Central memory CD8-positive, alpha-beta T cell (primary cell): ENCODE data around the gene LEPROT.

Experiments used
- ATAC-seq: fragments of 150-1000 bp; cut with Tn5 transposase; replicated peaks from 2 replicates; pipeline ENCODE4 v1.10.0; 2022; ENCODE audit warnings: mild to moderate bottlenecking, moderate FRiP score, moderate number of reproducible peaks; ENCODE audit not compliant: poor library complexity, severe bottlenecking; ENCODE audit errors: extremely low read depth
- DNase-seq, 2 donors: peaks; one replicate each; pipeline ENCODE4 v3.0.0; 2021; ENCODE audit warnings: low spot score in 2 of 2
- H3K27ac Mint-ChIP-seq: one replicate; pipeline ENCODE4 v1.8.0; 2022; ENCODE audit warnings: low read depth, mild to moderate bottlenecking, moderate library complexity, mixed read lengths
- H3K27me3 Mint-ChIP-seq: one replicate; pipeline ENCODE4 v1.8.0; 2022; ENCODE audit warnings: mixed read lengths
- H3K36me3 Mint-ChIP-seq: one replicate; pipeline ENCODE4 v1.8.0; 2022; ENCODE audit warnings: mild to moderate bottlenecking, moderate library complexity, mixed read lengths; ENCODE audit not compliant: insufficient read depth
- H3K4me1 Mint-ChIP-seq: one replicate; pipeline ENCODE4 v1.8.0; 2022; ENCODE audit warnings: mixed read lengths
- H3K4me3 Mint-ChIP-seq: one replicate; pipeline ENCODE4 v1.8.0; 2022; ENCODE audit warnings: mild to moderate bottlenecking, moderate library complexity, mixed read lengths
- H3K9me3 Mint-ChIP-seq: one replicate; pipeline ENCODE4 v1.8.0; 2022; ENCODE audit warnings: mixed read lengths

LEPROT gene

DNA sequence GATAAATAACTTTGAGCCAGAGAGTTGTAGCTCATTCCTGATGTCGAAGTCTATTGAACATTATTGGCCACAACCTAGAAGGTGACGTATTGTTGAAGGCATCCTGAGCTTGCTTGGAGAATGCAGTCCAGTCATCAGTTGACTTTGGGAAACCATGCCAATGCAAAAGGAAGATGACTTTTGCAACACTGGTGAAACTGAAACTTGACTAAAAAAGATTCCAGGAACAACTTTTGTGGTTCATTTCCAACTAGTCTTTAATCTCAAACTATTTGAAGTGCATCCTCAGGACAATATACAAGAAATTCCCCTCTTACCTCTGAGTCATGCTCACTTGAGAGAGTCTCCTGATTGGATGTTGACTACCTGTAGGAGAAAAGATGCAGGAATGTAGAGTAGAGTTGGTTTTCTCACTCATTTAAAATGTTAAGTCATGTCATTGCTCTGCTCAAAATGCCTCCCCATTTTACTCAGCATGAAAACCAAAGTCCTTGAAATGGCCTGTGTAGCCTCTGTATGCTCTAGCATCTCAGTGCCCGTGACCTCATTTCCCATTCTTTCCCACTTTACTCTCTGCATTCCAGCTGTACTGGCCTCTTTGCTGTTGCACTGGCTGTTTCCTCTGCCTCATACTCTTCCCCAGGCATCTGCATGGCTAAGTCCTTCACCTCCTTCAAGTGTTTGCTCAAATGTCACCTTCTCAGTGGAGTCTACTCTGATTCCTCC, 24.4 kb upstream of the LEPROT start:
- no peaks in the 10 kb centered on the region for H3K4me1 Mint-ChIP-seq
- no peaks in the 10 kb centered on the region for H3K27me3 Mint-ChIP-seq
- H3K4me3 Mint-ChIP-seq = no peak overlapping the region
- H3K9me3 Mint-ChIP-seq = no peaks in the 10 kb centered on the region
- H3K36me3 Mint-ChIP-seq = peaks cover 7% of the 10 kb centered on the region
- DNase-seq = no peak
- no peak for ATAC-seq
- no peak overlapping the region for H3K27ac Mint-ChIP-seq

DNA sequence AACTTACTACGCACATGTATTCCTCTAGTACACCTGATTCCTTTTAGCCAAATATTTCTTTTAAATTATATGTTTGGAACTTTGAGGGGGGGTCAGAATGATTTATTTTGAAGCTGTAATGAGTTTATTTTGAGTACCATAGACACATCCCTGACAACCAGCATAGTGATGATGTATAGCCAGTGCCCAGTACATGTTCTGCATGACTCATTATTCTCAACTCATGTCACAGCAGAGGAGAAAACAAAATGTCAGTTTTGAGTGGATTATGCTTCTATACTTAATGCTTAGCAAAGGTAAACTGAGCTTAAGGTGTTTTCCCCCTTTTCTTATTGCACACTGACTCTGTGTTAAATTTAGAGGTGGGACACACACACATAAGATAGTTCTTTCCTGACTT, 22.4 kb upstream of the LEPROT start:
- Mint-ChIP-seq H3K9me3 (no peaks in the 10 kb centered on the region), H3K36me3 (peaks cover 4% of the 10 kb centered on the region), H3K4me1 (no peaks in the 10 kb centered on the region), H3K27me3 (no peaks in the 10 kb centered on the region), H3K27ac (no peak overlapping the region), H3K4me3 (no peak overlapping the region)
- DNase-seq (no peak), ATAC-seq (no peak)

DNA sequence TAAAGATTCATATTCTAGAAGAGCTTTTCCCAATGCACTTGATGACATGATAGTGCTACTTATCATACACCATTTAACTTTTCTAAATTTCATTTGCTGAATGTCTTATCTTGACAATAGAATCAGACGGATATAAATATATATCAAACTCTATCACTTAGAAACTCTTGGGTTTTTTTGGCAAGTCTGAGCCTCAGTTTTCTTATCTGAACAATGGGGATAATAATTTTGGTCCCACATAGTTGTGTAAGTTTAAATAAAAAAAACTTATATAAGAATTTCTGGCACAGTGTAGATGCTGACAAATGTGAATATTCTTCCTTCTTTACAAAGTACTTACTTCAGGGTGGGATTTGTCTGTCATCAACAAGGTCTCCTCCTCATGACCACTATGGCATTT, 21.5 kb upstream of the LEPROT start:
- ATAC-seq (no peak), DNase-seq (no peak)
- H3K36me3 Mint-ChIP-seq = peaks cover 4% of the 10 kb centered on the region
- no peak overlapping the region for H3K27ac Mint-ChIP-seq
- H3K4me1 Mint-ChIP-seq = no peaks in the 10 kb centered on the region
- no peaks in the 10 kb centered on the region for H3K27me3 Mint-ChIP-seq
- no peak overlapping the region for H3K4me3 Mint-ChIP-seq
- H3K9me3 Mint-ChIP-seq = no peaks in the 10 kb centered on the region

DNA sequence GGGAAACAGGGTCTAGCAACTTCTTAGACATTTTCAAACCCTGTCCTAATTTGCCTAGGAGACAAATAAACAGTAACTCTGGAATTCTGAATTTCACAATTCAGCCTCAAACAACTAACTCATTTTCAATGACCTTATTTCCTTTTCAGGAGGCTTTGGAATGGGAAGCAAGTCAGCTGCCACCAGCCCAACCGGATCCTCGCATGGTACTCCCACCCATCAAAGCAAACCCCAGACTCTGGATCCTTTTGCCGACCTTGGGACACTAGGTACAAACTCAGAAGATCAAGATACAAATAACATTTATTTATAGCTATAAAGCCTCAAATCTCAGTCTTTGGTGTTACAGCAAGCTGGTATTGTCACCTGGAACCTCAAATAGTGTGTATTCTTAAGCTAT, 18.9 kb upstream of the LEPROT start:
- Mint-ChIP-seq H3K36me3 (peaks cover 4% of the 10 kb centered on the region), H3K4me1 (no peaks in the 10 kb centered on the region), H3K9me3 (no peaks in the 10 kb centered on the region), H3K4me3 (no peak overlapping the region), H3K27ac (no peak overlapping the region), H3K27me3 (no peaks in the 10 kb centered on the region)
- DNase-seq (no peak), ATAC-seq (no peak)

DNA sequence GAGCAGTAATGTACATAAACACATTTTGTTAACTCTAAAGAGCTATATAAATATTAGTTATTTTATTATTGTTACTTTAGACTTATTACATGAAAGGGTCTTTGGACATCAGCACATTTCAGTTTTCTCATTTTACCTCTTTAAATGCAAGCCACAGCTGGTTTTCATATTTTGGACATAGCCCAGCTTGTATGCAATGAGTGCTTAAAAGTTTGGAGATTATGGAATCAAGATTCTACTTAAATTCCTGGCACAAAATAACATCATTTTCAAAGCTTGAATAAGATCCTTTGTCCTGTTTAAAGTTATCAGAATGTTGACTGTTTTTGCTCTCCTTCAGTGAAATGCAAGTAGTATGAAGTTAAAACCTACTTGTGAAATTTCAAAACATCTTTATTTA, 15.5 kb upstream of the LEPROT start:
- DNase-seq = no peak
- Mint-ChIP-seq H3K27me3 (no peaks in the 10 kb centered on the region), H3K27ac (no peak overlapping the region), H3K4me3 (no peak overlapping the region), H3K36me3 (peaks cover 2% of the 10 kb centered on the region), H3K9me3 (no peaks in the 10 kb centered on the region), H3K4me1 (no peaks in the 10 kb centered on the region)
- ATAC-seq = no peak

DNA sequence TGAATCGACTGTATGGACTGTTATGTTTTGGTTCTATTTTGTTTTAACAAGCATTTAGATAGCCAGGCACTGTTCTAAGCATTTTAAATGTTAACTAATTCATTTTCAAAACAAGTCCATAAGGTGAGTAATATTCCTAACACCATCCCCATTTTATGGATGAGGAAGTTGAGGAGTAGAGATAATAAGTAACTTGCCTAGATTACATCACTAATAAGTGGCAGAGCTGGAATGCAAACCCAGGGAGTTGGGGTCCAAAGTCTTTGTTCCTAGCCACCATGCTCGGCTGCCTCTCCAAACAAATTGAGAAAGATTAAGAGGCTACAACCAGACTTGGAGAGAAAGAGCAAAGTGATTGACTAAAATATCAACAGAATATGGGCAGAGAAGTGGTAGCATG, 12.6 kb upstream of the LEPROT start:
- no peak overlapping the region for H3K4me3 Mint-ChIP-seq
- H3K27me3 Mint-ChIP-seq = no peaks in the 10 kb centered on the region
- ATAC-seq (no peak), DNase-seq (no peak)
- H3K36me3 Mint-ChIP-seq = peaks cover 3% of the 10 kb centered on the region
- H3K4me1 Mint-ChIP-seq = no peaks in the 10 kb centered on the region
- no peaks in the 10 kb centered on the region for H3K9me3 Mint-ChIP-seq
- no peak overlapping the region for H3K27ac Mint-ChIP-seq

DNA sequence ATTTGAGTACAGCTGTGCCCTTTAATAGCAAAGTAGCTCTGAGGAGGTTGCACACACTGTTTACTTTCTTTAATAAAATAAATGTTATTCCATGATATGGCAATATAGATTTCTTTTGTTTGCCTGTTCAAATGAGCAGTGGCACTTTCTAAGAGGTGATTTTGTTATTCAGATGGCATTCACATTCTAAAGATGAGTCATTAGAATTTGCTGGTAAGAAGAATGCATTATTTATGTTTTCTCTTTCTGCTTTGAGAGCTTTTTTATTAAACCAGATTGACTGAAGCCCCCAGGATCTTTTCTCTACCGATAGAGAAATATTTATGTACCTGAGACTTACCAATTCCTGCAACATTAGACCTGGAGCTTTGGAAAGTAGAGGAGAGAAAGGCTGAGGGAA, 11.2 kb upstream of the LEPROT start:
- DNase-seq = no peak
- no peaks in the 10 kb centered on the region for H3K4me1 Mint-ChIP-seq
- no peaks in the 10 kb centered on the region for H3K27me3 Mint-ChIP-seq
- H3K36me3 Mint-ChIP-seq = peaks cover 3% of the 10 kb centered on the region
- no peak for ATAC-seq
- H3K27ac Mint-ChIP-seq = no peak overlapping the region
- H3K4me3 Mint-ChIP-seq = no peak overlapping the region
- H3K9me3 Mint-ChIP-seq = no peaks in the 10 kb centered on the region

DNA sequence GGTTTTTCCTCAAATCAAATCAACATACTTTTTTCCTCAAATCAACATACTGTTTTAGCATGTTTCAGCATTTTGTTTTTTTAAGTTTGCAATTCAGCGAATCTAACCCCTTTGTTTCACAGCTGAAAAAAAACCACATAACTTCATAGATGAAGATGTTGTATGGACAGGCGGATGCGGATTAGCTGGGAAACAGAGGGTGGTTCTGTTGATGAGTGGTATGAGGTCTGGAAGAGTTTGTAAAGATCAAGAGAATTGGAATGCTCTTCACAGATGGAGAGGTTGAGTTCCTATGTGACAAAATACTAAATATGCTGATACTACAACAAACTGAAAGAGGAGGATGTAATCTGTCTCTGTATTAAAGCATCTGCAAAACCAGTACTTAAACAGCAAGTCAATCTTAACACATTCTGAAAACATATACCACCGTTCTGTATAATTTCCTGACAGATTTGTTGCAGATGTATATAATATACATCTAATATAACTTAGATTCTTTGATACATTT, 10.6 kb upstream of the LEPROT start:
- no peaks in the 10 kb centered on the region for H3K9me3 Mint-ChIP-seq
- peaks cover 3% of the 10 kb centered on the region for H3K36me3 Mint-ChIP-seq
- no peak overlapping the region for H3K27ac Mint-ChIP-seq

DNA sequence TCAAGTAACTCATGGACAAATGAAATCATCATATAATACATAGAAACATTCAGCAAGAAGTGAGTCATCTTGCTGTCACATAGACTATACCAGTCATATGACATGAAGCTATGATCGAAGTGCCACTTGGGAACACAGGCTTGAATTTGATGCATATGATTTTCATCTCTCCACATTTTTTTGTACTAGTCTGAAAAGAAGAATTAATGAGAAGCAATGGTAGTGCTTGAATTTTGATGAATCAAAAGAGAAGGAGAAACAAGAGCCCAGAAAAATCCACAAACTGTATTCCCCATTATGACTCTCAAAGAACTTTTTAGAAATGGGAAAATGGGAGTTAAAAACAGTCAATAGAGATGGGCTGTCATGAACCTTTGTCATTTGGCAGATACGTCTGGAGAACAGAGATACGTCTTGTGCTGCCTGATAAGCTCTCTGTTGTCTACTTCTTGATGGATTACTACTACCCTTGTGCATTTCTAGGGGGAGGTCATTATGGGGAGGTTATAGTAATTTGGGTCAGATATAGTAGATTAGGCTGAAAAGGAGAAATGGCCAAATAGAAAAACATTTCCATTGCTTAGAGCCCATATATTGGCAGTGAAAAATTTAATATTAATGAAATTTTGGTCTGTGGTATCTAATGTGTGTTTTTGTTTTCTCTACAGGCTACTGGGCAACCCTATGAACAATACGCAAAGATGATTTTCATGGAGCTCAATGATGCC, 8.0 kb upstream of the LEPROT start:
- peaks cover 3% of the 10 kb centered on the region for H3K36me3 Mint-ChIP-seq
- DNase-seq = no peak
- no peak for ATAC-seq
- H3K27me3 Mint-ChIP-seq = no peaks in the 10 kb centered on the region
- no peaks in the 10 kb centered on the region for H3K4me1 Mint-ChIP-seq
- H3K4me3 Mint-ChIP-seq = no peak overlapping the region
- H3K27ac Mint-ChIP-seq = no peak overlapping the region
- no peaks in the 10 kb centered on the region for H3K9me3 Mint-ChIP-seq

More for the DNA sequence above, 10.6 kb upstream of the LEPROT start:
- Mint-ChIP-seq H3K27me3 (no peaks in the 10 kb centered on the region), H3K4me1 (no peaks in the 10 kb centered on the region), H3K4me3 (no peak overlapping the region)
- no peak for DNase-seq
- ATAC-seq = no peak

DNA sequence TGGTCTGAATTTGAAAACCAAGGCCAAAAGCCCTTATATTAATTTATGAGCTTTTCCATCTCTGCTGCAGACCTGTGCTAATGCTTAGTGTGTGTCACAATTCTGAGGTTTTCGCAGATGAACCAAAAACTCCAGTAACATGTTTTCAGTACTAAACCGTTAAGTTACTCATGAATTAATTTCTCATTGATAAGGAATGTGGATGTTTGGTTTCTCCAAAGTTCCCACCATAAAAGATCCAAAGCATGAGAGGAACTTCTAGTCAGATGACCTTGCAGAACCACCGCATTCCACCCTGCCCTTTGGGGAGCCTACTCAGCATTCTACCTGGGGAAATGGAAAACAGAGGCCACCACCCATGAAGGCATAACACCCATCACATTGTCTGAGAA, 7.5 kb upstream of the LEPROT start:
- no peaks in the 10 kb centered on the region for H3K27me3 Mint-ChIP-seq
- no peak overlapping the region for H3K27ac Mint-ChIP-seq
- no peak overlapping the region for H3K4me3 Mint-ChIP-seq
- no peaks in the 10 kb centered on the region for H3K9me3 Mint-ChIP-seq
- H3K36me3 Mint-ChIP-seq = peaks cover 3% of the 10 kb centered on the region
- H3K4me1 Mint-ChIP-seq = no peaks in the 10 kb centered on the region
- DNase-seq (no peak), ATAC-seq (no peak)

DNA sequence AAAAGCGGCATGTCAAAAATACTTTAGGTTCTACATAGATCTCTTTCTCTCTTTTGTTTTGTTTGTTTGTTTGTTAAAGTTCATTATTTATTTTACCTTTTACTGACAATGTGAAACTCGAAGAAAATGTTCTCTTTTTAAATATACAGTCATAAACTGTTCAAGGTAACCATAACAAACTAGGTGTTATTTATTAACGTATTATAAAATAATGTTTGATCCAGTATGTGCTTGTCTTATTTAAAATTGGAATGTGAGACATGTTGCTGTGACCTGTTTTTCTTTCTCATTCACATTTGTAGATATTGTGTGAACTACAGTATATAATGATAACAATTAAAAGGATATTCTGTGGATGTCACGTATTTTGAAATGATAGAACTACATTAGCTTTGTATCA, 5.9 kb upstream of the LEPROT start:
- Mint-ChIP-seq H3K36me3 (peaks cover 1% of the 10 kb centered on the region), H3K27ac (no peak overlapping the region), H3K4me1 (peaks cover 1% of the 10 kb centered on the region), H3K4me3 (no peak overlapping the region), H3K9me3 (no peaks in the 10 kb centered on the region), H3K27me3 (no peaks in the 10 kb centered on the region)
- no peak for DNase-seq
- ATAC-seq = no peak

DNA sequence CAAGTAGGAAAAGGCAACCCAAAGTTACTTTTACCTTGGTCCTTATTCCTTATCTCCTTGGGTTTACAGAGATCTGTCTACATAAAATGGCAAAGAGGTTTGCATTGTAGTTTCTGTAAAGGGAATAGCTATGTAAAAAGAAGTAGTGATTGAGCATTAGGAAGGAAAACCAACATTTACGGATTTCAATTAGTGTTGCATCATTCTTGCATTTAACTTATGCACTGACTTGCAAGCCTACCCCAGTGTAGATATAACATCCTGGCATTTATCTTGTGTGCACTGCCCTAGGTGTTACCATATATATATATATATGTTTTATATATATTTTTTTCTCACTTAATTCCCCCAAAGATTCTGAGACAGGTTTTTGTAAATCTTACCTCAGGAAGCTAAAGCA, 3.7 kb upstream of the LEPROT start:
- Mint-ChIP-seq H3K9me3 (no peaks in the 10 kb centered on the region), H3K27ac (no peak overlapping the region), H3K4me1 (peaks cover 8% of the 10 kb centered on the region), H3K4me3 (no peak overlapping the region), H3K36me3 (peaks cover 5% of the 10 kb centered on the region), H3K27me3 (no peaks in the 10 kb centered on the region)
- ATAC-seq (no peak), DNase-seq (no peak)

DNA sequence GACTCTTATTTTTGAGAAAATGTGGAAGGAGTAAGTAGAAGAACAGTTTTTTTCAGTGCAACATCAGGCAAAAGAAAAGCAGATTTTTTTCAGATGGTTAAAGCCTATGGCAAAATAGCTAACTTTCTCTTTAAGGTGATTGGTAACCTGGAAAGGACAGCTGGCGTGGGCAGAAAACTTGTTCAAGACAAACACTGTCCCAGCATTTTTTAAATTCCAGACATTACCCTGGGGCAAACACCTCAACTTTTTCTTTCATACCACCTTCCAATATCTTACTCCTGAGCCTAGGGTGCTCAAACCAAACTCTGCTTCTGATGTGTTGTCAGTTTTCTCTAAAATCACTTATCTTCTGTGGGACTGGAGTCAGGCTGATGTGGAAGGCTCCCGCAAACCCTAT, 2.7 kb upstream of the LEPROT start:
- no peak for ATAC-seq
- no peaks in the 10 kb centered on the region for H3K27me3 Mint-ChIP-seq
- no peak overlapping the region for H3K27ac Mint-ChIP-seq
- H3K36me3 Mint-ChIP-seq = peaks cover 5% of the 10 kb centered on the region
- no peak for DNase-seq
- peaks cover 8% of the 10 kb centered on the region for H3K4me1 Mint-ChIP-seq
- no peak overlapping the region for H3K4me3 Mint-ChIP-seq
- no peaks in the 10 kb centered on the region for H3K9me3 Mint-ChIP-seq
